HepG2 (cell line): ENCODE results near the gene PRKCSH. TPM values are rescaled to one million over a fixed set of nuclear protein-coding genes. Genes with fewer than 3 reads are reported as not detected.

Source experiments
- ATAC-seq: fragments of 200-7000 bp; cut with Tn5 transposase; 3 replicates; pipeline ENCODE4 v1.9.1; 2020; ENCODE audit warnings: mild to moderate bottlenecking, moderate library complexity
- BruUV-seq: library from RNA; stranded (reverse); fragments of 400-500 nt; replicated peaks from 2 replicates; lab custom pipeline; 2021; lab: Mats Ljungman, UMichigan
- CTCF ChIA-PET: fragments of 300-600 bp; formaldehyde crosslinking; extraction: SDS; loops from one replicate; lab custom pipeline; 2021; ENCODE audit warnings: low total read pairs, inconsistent platforms, low intra/inter-chr PET ratio; lab: Yijun Ruan, JAX
- POLR2A ChIA-PET: fragments of 350-600 bp; sonication (Branson Sonifier 250); formaldehyde crosslinking; loops from one replicate; lab custom pipeline; 2020; ENCODE audit warnings: antibody characterized with exemption, inconsistent platforms; lab: Yijun Ruan, JAX
- DNase-seq: peaks from one replicate; pipeline ENCODE4 v3.0.0-alpha.2; 2015; ENCODE audit warnings: low spot score
- FAIRE-seq: peaks from 3 replicates; lab custom pipeline; 2011; peaks lifted over from hg19 to GRCh38; lab: Jason Lieb, UNC
- H2AFZ ChIP-seq: one replicate; pipeline ENCODE4 v1.6.1; 2011; ENCODE audit warnings: low read length, inconsistent platforms
- H3K27ac ChIP-seq: fragments of 300-600 bp; 3 replicates; pipeline ENCODE4 v1.8.0; 2011; ENCODE audit warnings: mixed run types, mild to moderate bottlenecking, mixed read lengths, low read length, inconsistent platforms; ENCODE audit not compliant: insufficient read depth; ENCODE audit errors: extremely low read length
- H3K27me3 ChIP-seq, 2 experiments: fragments of 200-600 bp in 1 of 2; 2 replicates in 1 of 2; 3 replicates in 1 of 2; pipeline versions ENCODE4 v1.6.0 to v1.8.0; 2011; ENCODE audit warnings: low read length in 2 of 2, mild to moderate bottlenecking in 2 of 2, moderate library complexity in 2 of 2, inconsistent platforms in 1 of 2; ENCODE audit not compliant: insufficient read depth in 2 of 2, control insufficient read depth in 1 of 2
- H3K36me3 ChIP-seq, 2 experiments: fragments of 200-600 bp in 1 of 2; replicated peaks in 1 of 2; 2 replicates in 1 of 2; 3 replicates in 1 of 2; pipeline versions ENCODE4 v1.5.1 to v1.8.0; 2011; ENCODE audit warnings: low read length in 2 of 2, inconsistent platforms in 1 of 2; ENCODE audit not compliant: insufficient read depth in 2 of 2, control insufficient read depth in 1 of 2
- H3K4me1 ChIP-seq: 2 replicates; pipeline ENCODE4 v1.5.1; 2012; ENCODE audit warnings: low read length, inconsistent platforms; ENCODE audit not compliant: insufficient read depth
- H3K4me2 ChIP-seq: 2 replicates; pipeline ENCODE4 v1.6.0; 2011; ENCODE audit warnings: low read depth, low read length, inconsistent platforms
- H3K4me3 ChIP-seq, 3 experiments: fragments of 200-600 bp in 1 of 3; sonication (generic), shearing (Covaris generic) in 1 of 3; replicated peaks in 1 of 3; 2 replicates each; pipeline ENCODE4 v1.5.1; 2011 to 2016; ENCODE audit warnings: low read length in 3 of 3, inconsistent platforms in 2 of 3, low read depth in 2 of 3, mild to moderate bottlenecking in 2 of 3, control low read depth in 1 of 3, mixed read lengths in 1 of 3; ENCODE audit not compliant: insufficient read depth in 1 of 3
- H3K79me2 ChIP-seq: one replicate; pipeline ENCODE4 v1.6.1; 2011; ENCODE audit warnings: low read length, inconsistent platforms; ENCODE audit not compliant: insufficient read depth
- H3K9ac ChIP-seq: 2 replicates; pipeline ENCODE4 v1.6.0; 2011; ENCODE audit warnings: mild to moderate bottlenecking, low read depth, low read length, inconsistent platforms; ENCODE audit not compliant: insufficient read depth
- H3K9me3 ChIP-seq: 2 replicates; pipeline ENCODE4 v1.5.1; 2012; ENCODE audit warnings: mild to moderate bottlenecking, low read length
- H4K20me1 ChIP-seq: 2 replicates; pipeline ENCODE4 v1.6.0; 2011; ENCODE audit warnings: inconsistent platforms, mild to moderate bottlenecking, low read length, moderate library complexity; ENCODE audit not compliant: insufficient read depth
- NFKBIZ ChIP-seq: IDR thresholded peaks from 2 replicates; pipeline ENCODE4 v1.6.1; 2018; ENCODE audit warnings: missing genetic modification reagents, missing compliant biosample characterization
- RAD51 ChIP-seq: fragments of 450-650 bp; IDR thresholded peaks from 2 replicates; pipeline ENCODE4 v1.6.1; 2016; ENCODE audit warnings: borderline replicate concordance
- SRSF1 ChIP-seq: fragments of 200-400 bp; formaldehyde crosslinking; optimal IDR thresholded peaks from 2 replicates; pipeline ENCODE3; 2017; ENCODE audit warnings: mild to moderate bottlenecking, low read depth, low read length, moderate library complexity
- TOPORS ChIP-seq: sonication (generic); formaldehyde crosslinking; IDR thresholded peaks from 2 replicates; pipeline ENCODE4 v1.8.0; 2023; ENCODE audit warnings: mild to moderate bottlenecking, missing genetic modification reagents
- ZFYVE20 ChIP-seq: sonication (generic); formaldehyde crosslinking; IDR thresholded peaks from 2 replicates; pipeline ENCODE4 v1.8.0; 2023; ENCODE audit warnings: low read depth, mild to moderate bottlenecking, moderate library complexity, missing genetic modification reagents, borderline replicate concordance
- ZNF20 ChIP-seq: sonication (generic); formaldehyde crosslinking; IDR thresholded peaks from 2 replicates; pipeline ENCODE4 v1.4.0; 2020; ENCODE audit warnings: mild to moderate bottlenecking, moderate library complexity, missing genetic modification reagents
- ZNF451 ChIP-seq: sonication (generic); formaldehyde crosslinking; IDR thresholded peaks from 2 replicates; pipeline ENCODE4 v1.5.0; 2020; ENCODE audit warnings: mild to moderate bottlenecking, missing genetic modification reagents
- ZNF552 ChIP-seq: sonication (generic); formaldehyde crosslinking; IDR thresholded peaks from 2 replicates; pipeline ENCODE4 v1.9.0; 2022; ENCODE audit warnings: missing genetic modification reagents, mild to moderate bottlenecking, borderline replicate concordance
- ZNF75D ChIP-seq: sonication (generic); formaldehyde crosslinking; IDR thresholded peaks from 2 replicates; pipeline ENCODE4 v1.8.1; 2023; ENCODE audit warnings: missing genetic modification reagents, mild to moderate bottlenecking, borderline replicate concordance
- ZSCAN25 ChIP-seq: sonication (generic); formaldehyde crosslinking; IDR thresholded peaks from 2 replicates; pipeline ENCODE4 v1.8.0; 2022; ENCODE audit warnings: mild to moderate bottlenecking, missing genetic modification reagents
- WGBS: methylation state at CpG from one replicate; pipeline ENCODE4 v1.1.6; 2017; ENCODE audit warnings: low lambda C conversion rate; 5-methylcytosine and 5-hydroxymethylcytosine counted together
- in situ Hi-C: cut with HindIII; loops from 2 replicates; pipeline ENCODE4 v1.10.0; 2017; ENCODE audit warnings: low pct_unique_long_range_greater_than_20kb; ENCODE audit not compliant: extremely low pct_ligation_motif_present
- intact Hi-C: fragments of 100-400 bp; cut with micrococcal nuclease; formaldehyde crosslinking; loops from one replicate; pipeline ENCODE4 v1.10.0; 2022; ENCODE audit not compliant: unreplicated experiment
- polyA plus RNA-seq, 8 experiments: library from polyadenylated mRNA; depleted of rRNA in 3 of 8; stranded (reverse) in 7 of 8; unstranded in 1 of 8; fragments of >200 nt; fragmentation: Illumina TruSeq in 4 of 8; extraction: Trizol in 4 of 8; gene quantifications; 2 replicates each; pipeline versions ENCODE4 v1.2.1 to v1.2.3, GENCODE V29; 2011 to 2016; ENCODE audit warnings: low read depth in 4 of 8, missing spikeins in 1 of 8, mixed read lengths in 1 of 8; ENCODE audit not compliant: insufficient read depth in 1 of 8
- total RNA-seq, 5 experiments: library from RNA; depleted of rRNA; stranded (reverse); fragments of >200 nt; fragmentation: Illumina TruSeq; extraction: Trizol; gene quantifications; 2 replicates each; pipeline ENCODE4 v1.2.3, GENCODE V29; 2016; ENCODE audit warnings: low read depth in 1 of 5
- TF ChIP-seq, protein P1 (sequence below): sonication (generic); formaldehyde crosslinking; IDR thresholded peaks from 2 replicates; pipeline ENCODE4 v1.5.0; 2020; ENCODE audit warnings: mild to moderate bottlenecking, missing genetic modification reagents

The PRKCSH gene
- total and polyA plus RNA-seq, 2 of the 13 experiments (the other 11 are each of a cell fraction or from before 2014, with no cell fraction given): 85.1 to 125 TPM

DNA sequence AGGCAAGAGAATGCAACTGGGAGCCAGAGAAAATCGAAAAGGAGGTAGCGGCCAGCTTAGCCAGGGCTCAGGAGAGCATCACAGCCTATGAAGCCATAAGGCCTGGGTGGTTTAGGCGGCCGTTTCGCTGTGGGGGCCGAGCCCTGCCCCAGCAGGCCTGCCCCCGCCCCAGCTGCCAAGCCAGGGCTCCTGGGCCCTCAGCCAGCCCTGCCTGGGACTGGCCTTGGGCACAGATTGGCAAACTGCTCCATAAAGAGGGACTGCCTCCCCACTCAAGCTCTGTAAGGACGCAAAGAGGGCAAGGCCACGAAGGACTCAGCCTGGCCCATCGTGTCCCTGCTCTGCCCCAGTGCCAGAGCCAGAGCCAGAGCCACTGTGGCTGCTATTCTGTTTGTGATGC, 60.0 kb downstream of the PRKCSH start (continued):
- TF ChIP-seq, protein P1, sequence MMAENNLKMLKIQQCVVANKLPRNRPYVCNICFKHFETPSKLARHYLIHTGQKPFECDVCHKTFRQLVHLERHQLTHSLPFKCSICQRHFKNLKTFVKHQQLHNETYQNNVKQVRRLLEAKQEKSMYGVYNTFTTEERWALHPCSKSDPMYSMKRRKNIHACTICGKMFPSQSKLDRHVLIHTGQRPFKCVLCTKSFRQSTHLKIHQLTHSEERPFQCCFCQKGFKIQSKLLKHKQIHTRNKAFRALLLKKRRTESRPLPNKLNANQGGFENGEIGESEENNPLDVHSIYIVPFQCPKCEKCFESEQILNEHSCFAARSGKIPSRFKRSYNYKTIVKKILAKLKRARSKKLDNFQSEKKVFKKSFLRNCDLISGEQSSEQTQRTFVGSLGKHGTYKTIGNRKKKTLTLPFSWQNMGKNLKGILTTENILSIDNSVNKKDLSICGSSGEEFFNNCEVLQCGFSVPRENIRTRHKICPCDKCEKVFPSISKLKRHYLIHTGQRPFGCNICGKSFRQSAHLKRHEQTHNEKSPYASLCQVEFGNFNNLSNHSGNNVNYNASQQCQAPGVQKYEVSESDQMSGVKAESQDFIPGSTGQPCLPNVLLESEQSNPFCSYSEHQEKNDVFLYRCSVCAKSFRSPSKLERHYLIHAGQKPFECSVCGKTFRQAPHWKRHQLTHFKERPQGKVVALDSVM (CRISPR knock-in tag): no peak
- no peak for TF ChIP-seq ZNF552 (CRISPR knock-in tag)
- TF ChIP-seq ZNF75D (CRISPR knock-in tag): no peak
- TF ChIP-seq ZNF451 (CRISPR knock-in tag): no peak
- no peak for TF ChIP-seq NFKBIZ (CRISPR knock-in tag)
- no peak for TF ChIP-seq ZNF20 (CRISPR knock-in tag)
- TF ChIP-seq TOPORS (CRISPR knock-in tag): no peak
- TF ChIP-seq SRSF1: no peak

DNA sequence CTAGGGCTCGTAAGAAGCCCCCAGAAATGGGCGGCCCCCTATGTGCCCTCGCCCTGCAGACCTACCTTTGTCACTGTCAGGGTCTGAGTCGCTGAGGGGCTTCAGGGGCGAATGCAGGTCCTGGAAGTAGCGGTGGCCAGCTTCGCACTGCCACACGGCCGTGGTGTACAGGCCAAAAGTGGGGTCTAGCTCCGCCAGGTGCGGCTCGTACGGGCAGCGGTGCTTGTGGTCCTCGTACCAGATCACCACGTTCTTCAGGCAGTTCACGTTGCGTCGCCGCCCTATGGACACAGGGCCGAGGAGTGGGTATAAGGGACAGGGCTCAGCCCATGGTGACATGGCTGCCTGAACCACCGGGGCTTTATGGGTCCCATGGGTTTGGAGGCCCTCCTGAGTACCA, 60.5 kb downstream of the PRKCSH start:
- no peak for FAIRE-seq
- ATAC-seq: no peak
- Histone ChIP-seq H3K27me3 (no peaks in the 10 kb centered on the region; a peak in 1 of 5 replicates), H3K27ac (no peak overlapping the region), H2AFZ (no peak overlapping the region), H3K4me2 (no peak overlapping the region), H3K79me2 (no peaks in the 10 kb centered on the region), H3K9me3 (no peaks in the 10 kb centered on the region), H3K9ac (no peak overlapping the region), H3K4me1 (peaks cover 8% of the 10 kb centered on the region), H4K20me1 (no peaks in the 10 kb centered on the region), H3K4me3 (no peak overlapping the region), H3K36me3 (peaks cover 5 to 15% of the 10 kb centered on the region in 2 experiments; a peak in 4 of 5 replicates)
- no peak for TF ChIP-seq ZFYVE20 (CRISPR knock-in tag)
- no peak for TF ChIP-seq ZSCAN25
- TF ChIP-seq RAD51: no peak
- DNase-seq: no peak
- CTCF ChIA-PET: interaction anchor here (1.1 to 1.8 kb wide), 2 partner anchors 91 to 92 kb away, joined by 3 to 4 read pairs; no protein-coding TSS in a partner anchor
- POLR2A ChIA-PET: no interaction called here
- BruUV-seq: no TSS peak
- intact Hi-C loops (loop anchor here (5.0 kb wide), 1 partner anchor 91 kb away; no protein-coding TSS in a partner anchor), in situ Hi-C loops (no loop called here)
- WGBS: 96% methylated on average over 20 of the region's 22 CpGs
